Panc1 (cell line): ENCODE data around the gene GPATCH11. TPM values are rescaled to one million over a fixed set of nuclear protein-coding genes. Genes with fewer than 3 reads are reported as not detected.

Experiments
- ATAC-seq: fragments of 200-7000 bp; cut with Tn5 transposase; 2 replicates; pipeline ENCODE4 v1.9.1; 2020; ENCODE audit warnings: mild to moderate bottlenecking, moderate library complexity
- BruUV-seq: library from RNA; stranded (reverse); fragments of 400-500 nt; replicated peaks from 2 replicates; lab custom pipeline; 2021; lab: Mats Ljungman, UMichigan
- CTCF ChIA-PET: fragments of 300-600 bp; sonication (Branson Sonifier 250); formaldehyde crosslinking; loops from one replicate; lab custom pipeline; 2022; ENCODE audit warnings: antibody characterized with exemption; lab: Charles Lee
- POLR2A ChIA-PET: fragments of 300-600 bp; sonication (Branson Sonifier 250); formaldehyde crosslinking; loops from one replicate; lab custom pipeline; 2022; ENCODE audit warnings: antibody characterized with exemption; lab: Charles Lee
- DNase-seq: peaks from one replicate; pipeline ENCODE4 v3.0.0-alpha.2; 2010; ENCODE audit warnings: low read depth, low spot score
- H3K27ac ChIP-seq: 2 replicates; pipeline ENCODE4 v1.5.1; 2011; ENCODE audit warnings: mild to moderate bottlenecking, low read length, inconsistent platforms
- H3K27me3 ChIP-seq: fragments of 200-500 bp; sonication (Bioruptor generic); 2 replicates; pipeline ENCODE4 v1.6.0; 2014; ENCODE audit warnings: low read length, inconsistent platforms; ENCODE audit not compliant: control insufficient read depth, insufficient read depth
- H3K36me3 ChIP-seq: fragments of 200-500 bp; sonication (Bioruptor generic); 2 replicates; pipeline ENCODE4 v1.5.1; 2014; ENCODE audit warnings: inconsistent platforms, mild to moderate bottlenecking, low read length, moderate library complexity; ENCODE audit not compliant: control insufficient read depth, insufficient read depth
- H3K4me1 ChIP-seq: 2 replicates; pipeline ENCODE4 v1.5.1; 2011; ENCODE audit warnings: inconsistent platforms, mild to moderate bottlenecking, low read length, moderate library complexity; ENCODE audit not compliant: control insufficient read depth, insufficient read depth
- H3K4me3 ChIP-seq, 2 experiments: 2 replicates each; pipeline ENCODE4 v1.5.1; 2011 to 2012; ENCODE audit warnings: low read depth in 2 of 2, low read length in 2 of 2, mild to moderate bottlenecking in 2 of 2, inconsistent platforms in 1 of 2, moderate library complexity in 1 of 2
- H3K9me3 ChIP-seq: fragments of 200-500 bp; sonication (Bioruptor generic); 2 replicates; pipeline ENCODE4 v1.5.1; 2014; ENCODE audit warnings: low read depth, mild to moderate bottlenecking, inconsistent platforms, low read length, moderate library complexity; ENCODE audit not compliant: control insufficient read depth, insufficient read depth
- CTCF ChIP-seq: fragments of 450-650 bp; IDR thresholded peaks from 2 replicates; pipeline ENCODE4 v1.5.1; 2017; ENCODE audit warnings: mild to moderate bottlenecking
- POLR2AphosphoS5 ChIP-seq: IDR thresholded peaks from 2 replicates; pipeline ENCODE4 v1.6.1; 2012; ENCODE audit warnings: mild to moderate bottlenecking, low read depth, low read length, moderate library complexity
- REST ChIP-seq, 2 experiments: IDR thresholded peaks; 2 replicates each; pipeline ENCODE4 v1.6.1; 2011 to 2012; ENCODE audit warnings: low read depth in 2 of 2, control low read depth in 1 of 2, low read length in 1 of 2, mild to moderate bottlenecking in 1 of 2, moderate library complexity in 1 of 2; ENCODE audit not compliant: insufficient read depth in 1 of 2
- SIN3A ChIP-seq: IDR thresholded peaks from 2 replicates; pipeline ENCODE4 v1.6.1; 2012; ENCODE audit warnings: low read depth, mild to moderate bottlenecking, low read length, moderate library complexity, borderline replicate concordance; ENCODE audit not compliant: insufficient read depth
- TCF7L2 ChIP-seq: IDR thresholded peaks from 2 replicates; pipeline ENCODE4 v1.6.1; 2011; ENCODE audit warnings: mild to moderate bottlenecking, low read depth, low read length, inconsistent platforms
- in situ Hi-C: cut with HindIII; loops from 2 replicates; pipeline ENCODE4 v1.10.0; 2016; ENCODE audit warnings: low sequenced_read_pairs, low pct_unique_long_range_greater_than_20kb
- intact Hi-C: fragments of 100-400 bp; cut with micrococcal nuclease; formaldehyde crosslinking; loops from one replicate; pipeline ENCODE4 v1.10.0; 2022; ENCODE audit not compliant: unreplicated experiment
- total RNA-seq: library from RNA; stranded (reverse); gene quantifications from one replicate; pipeline ENCODE4 v1.2.1, GENCODE V29; 2021; ENCODE audit not compliant: unreplicated experiment

Gene GPATCH11
- total RNA-seq, 1 experiment from 2014 or later: 7.1 TPM

GRCh38 chr2:37039580-37039979 is 44.7 kb upstream of the GPATCH11 start:
- intact Hi-C loops (no loop called here), in situ Hi-C loops (no loop called here)
- ChIA-PET POLR2A (no interaction called here), CTCF (interaction anchor here (0.8 kb wide), 1 partner anchor 30 kb away, joined by 13 read pairs; no protein-coding TSS in a partner anchor)
- no peak overlapping the region for H3K4me3 ChIP-seq
- H3K4me1 ChIP-seq: no peaks in the 10 kb centered on the region
- no TSS peak for BruUV-seq
- H3K36me3 ChIP-seq: peaks cover 7% of the 10 kb centered on the region; the same call in 1 of the 2 replicates
- ATAC-seq (no peak), DNase-seq (no peak)
- TF ChIP-seq CTCF (no peak), SIN3A (no peak), REST (IDR thresholded peaks at IDR 0.05; ENCODE audit: insufficient read depth in 1 of 2, low read depth in 2 of 2, low read length in 1 of 2) (no peak), POLR2AphosphoS5 (no peak), TCF7L2 (no peak)
- no peaks in the 10 kb centered on the region for H3K27me3 ChIP-seq
- no peak overlapping the region for H3K27ac ChIP-seq
- H3K9me3 ChIP-seq: no peaks in the 10 kb centered on the region

- H3K4me3 ChIP-seq: no peak overlapping the region
- H3K9me3 ChIP-seq: no peaks in the 10 kb centered on the region
- H3K27me3 ChIP-seq: no peaks in the 10 kb centered on the region
- POLR2A ChIA-PET: no interaction called here
- no peak for DNase-seq
- H3K36me3 ChIP-seq: peaks cover 20% of the 10 kb centered on the region
- no peak overlapping the region for H3K27ac ChIP-seq
- no peaks in the 10 kb centered on the region for H3K4me1 ChIP-seq
- ATAC-seq: no peak
- CTCF ChIA-PET: no interaction called here
- BruUV-seq: no TSS peak
- TF ChIP-seq SIN3A (no peak), REST (IDR thresholded peaks at IDR 0.05; ENCODE audit: insufficient read depth in 1 of 2, low read depth in 2 of 2, low read length in 1 of 2) (no peak), TCF7L2 (no peak), POLR2AphosphoS5 (no peak), CTCF (no peak)
- in situ Hi-C loops (no loop called here), intact Hi-C loops (no loop called here)
Observed at GRCh38 chr2:37052600-37053332, 31.6 kb upstream of the GPATCH11 start.
